NCI-H2081 treated with DMSO at 0.1 percent for 48 hours (cell line): ENCODE data around the gene TRIM40.
A peak's percentile ranks its signal among the peaks of the same experiment; 100 is the strongest.
"Not testable (repeated sequence)": the region's sequence is repeated elsewhere in the genome, so short reads cannot be mapped to it uniquely, and the experiment has no call there.

Experiments used
- DNase-seq: peaks from one replicate; lab custom pipeline; 2025; lab: John Stamatoyannopoulos, UW

The TRIM40 gene

GRCh38 chr6:30113003-30113759, 22.8 kb upstream of the TRIM40 start, which contains the start of gene TRIM31:
Gene TRIM31, minus strand, starts transcription at chr6:30113090. Its CDS starts 285 bp downstream, at chr6:30112805.
- no peak for DNase-seq

DNA sequence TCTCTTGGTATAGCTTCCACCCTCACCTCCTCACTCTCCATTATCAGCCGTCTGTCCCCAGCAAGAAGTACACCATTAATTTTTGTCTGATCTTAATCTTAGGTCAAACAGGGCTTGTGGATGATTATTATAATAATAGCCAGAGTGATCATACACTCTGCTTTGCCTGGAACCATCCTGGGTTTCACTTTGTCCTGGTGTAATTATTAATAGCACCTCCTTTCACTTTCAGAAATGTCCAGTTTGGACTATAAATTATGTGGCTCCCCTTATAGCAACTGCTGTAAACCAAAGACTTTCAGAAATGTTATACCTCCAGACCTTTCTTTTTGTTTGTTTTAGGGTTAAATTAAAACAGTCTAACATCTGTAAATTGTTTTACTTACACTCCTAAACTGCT, 22.1 kb upstream of the TRIM40 start:
- DNase-seq: no peak

- DNase-seq: no peak
Observed at GRCh38 chr6:30116724-30117123, 19.2 kb upstream of the TRIM40 start.

DNA sequence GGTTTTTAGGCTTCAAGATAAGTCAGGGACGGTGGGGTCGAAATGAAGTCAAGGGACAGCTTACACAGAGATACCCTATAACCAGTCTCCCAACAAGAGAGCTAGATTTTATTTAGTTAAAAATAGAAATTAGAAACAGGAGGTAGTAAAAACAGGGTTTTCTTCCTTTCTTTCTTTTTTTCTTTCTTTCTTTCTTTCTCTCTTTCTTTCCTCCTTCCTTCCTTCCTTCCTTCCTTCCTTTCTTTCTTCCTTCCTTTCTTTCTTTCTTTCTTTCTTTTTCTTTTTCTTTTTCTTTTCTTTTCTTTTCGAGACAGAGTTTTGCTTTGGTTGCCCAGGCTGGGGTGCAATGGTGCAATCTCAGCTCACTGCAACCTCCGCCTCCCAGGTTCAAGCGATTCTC, 17.2 kb upstream of the TRIM40 start:
- not testable (repeated sequence) for DNase-seq

DNA sequence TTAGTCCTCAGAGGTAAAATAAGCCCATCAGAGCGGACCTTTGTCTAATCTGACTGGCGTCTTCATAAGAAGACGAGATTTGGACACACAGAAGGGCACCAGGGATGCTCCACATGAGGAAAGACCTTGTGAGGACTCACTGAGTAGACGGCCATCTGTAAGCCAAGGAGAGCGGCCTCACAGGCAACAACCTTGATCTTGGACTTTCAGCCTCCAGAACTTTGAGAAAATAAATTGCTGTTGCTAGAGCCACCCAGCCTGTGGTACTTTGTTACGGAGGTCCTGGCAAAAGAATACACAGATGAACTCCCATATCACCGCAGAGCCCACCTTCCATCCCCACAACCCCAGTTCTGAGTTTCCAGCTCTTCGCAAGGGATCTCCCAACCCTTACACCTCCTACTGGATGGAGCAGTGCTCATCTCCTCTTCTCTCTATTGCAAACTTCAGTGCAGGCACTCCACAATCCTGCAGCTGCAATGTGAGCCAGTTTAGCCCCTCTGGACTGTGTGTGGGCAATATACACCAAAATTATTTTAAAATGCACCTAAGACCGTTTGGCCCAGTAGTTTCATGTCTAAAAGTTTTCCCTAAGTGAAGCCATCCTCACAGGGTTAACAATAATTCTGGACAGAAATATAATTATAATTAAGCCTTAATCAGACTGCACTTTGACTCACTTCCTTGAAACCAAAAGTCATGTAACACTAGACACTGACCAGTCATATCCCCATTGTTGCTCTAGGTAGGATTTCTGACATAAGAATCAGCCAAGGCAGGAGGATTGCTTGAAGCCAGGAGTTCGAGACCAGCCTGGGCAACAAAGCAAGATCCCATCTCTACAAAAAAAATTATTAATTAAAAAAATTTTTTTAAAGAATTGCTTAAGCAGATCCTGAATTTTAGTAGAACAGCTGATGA, 14.2 kb upstream of the TRIM40 start:
- no peak for DNase-seq

- DNase-seq: no peak
Observed at GRCh38 chr6:30122515-30122914, 13.4 kb upstream of the TRIM40 start.

DNA sequence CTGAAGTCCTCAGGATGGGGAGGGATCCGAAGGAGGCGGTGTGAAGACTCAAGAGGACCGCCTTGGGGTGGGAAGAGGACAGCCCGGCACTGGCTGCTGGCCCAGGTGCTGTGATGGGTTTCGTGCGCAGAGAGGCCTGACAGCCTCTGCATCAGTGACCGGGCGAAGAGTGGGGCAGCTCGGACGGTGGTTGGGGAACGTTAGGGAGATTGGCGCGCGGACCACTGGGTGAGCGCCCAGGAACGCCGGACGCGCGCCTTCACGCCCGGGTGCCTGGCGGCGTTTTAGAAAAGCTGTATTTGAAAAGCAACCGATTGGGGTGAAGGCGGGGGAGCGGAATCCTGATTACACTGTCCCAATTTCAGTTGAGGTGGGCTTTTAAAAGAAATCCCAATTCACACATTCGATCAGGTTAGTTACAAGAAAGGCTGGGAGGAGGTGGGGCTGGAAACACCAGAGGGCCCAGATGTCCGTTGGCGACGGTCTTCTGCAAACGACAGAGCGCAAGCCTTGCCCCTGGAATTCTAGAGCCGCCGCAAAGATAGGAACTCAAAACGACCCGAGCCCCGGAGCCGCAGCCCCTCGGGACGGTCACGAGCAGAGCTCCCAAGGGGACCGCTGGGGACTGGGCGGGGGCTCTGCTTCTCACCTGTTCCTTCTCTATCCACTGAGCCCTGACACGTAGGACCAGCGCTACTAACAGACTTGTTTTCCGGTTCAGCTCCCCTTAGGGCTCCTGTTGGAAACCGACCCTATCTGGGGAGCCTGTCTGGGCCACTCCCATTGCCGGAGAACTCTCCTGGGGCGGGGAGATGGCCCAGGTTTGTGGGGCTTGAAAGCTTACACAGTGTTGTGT, 8.5 kb upstream of the TRIM40 start:
- no peak for DNase-seq

- DNase-seq: no peak
Observed at GRCh38 chr6:30129265-30130178, 6.4 kb upstream of the TRIM40 start.

- DNase-seq: no peak
Observed at GRCh38 chr6:30130179-30130679, 5.7 kb upstream of the TRIM40 start.

DNA sequence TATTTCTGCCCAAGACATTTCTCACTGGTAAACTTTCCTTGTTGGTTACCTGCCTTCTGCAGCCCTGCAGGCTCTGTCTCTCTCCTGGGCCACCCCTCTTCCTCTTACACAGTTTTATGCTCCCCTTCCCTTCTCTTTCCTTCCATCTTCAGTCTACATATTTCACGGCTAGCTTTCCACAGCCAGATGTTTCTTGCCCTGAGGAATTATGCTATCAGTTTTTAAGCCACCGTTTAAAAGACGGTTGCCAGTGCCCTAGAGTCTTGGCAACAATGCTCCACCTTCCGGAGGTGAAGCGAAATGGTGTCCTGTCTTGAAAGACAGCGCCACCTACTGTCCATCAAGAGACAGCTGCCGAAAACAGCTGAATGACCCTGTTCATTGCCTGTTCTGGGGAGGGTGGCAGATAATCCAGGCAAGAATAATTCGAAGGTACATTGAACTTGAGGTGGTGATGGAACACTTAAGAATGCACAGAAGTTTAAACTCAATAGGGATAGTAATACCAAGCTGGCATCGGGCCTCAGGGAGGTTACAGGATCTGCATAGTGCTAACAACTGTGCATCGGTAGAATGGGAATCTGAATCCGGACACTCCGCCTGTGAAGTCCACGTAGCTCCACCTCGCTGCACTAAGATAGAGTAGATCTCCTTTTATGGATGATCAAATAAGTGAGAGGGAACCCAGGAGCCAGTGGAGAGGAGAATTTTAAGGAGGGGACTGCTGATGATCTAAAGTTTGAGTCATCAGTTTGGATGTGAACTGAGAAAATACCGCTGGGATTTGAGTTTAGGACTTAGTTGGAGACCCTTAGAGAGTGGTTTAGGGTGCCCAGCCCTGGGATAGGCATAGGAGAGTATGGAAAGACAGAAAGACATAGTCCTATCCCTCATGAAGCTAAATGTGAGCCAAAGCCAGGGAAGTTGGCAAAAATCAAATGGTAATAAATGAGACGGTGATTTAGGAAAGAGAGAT, 4.8 kb upstream of the TRIM40 start:
- DNase-seq: peak; percentile 36

DNA sequence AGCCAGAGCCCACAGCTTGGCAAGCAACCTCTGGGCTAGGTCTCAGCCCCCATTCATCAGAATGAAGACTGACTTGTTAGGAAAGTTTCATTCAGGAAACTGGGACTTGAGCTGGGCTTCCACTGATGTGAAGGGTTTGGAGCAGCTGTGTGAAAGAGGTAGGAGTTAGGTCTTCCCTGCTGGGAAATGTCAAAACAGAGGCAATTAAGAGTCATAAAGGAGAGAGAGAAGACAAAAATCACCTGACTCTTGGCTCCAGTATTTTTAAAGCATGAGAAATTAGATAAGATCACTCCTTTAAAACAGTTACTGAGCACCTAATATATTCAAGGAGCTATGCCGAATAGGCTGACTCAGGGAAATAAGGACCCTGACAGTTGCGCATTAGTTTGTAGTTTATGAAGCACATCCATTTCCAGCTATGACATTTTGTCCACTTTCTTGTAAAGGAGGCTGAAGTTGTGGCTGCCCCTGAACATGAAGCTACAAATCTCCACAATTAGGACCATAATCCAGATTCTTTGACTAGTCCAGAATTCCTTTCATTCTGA, 3.9 kb upstream of the TRIM40 start:
- DNase-seq: no peak

GRCh38 chr6:30135147-30135546, 793 bp upstream of the TRIM40 start:
- no peak for DNase-seq

GRCh38 chr6:30136570-30137286, 788 bp downstream of the TRIM40 start:
- no peak for DNase-seq

- not testable (repeated sequence) for DNase-seq
Observed at GRCh38 chr6:30140240-30140639, 4.3 kb downstream of the TRIM40 start.

GRCh38 chr6:30142665-30143064, 6.7 kb downstream of the TRIM40 start:
- no peak for DNase-seq

- DNase-seq: no peak
Observed at GRCh38 chr6:30143780-30144179, 7.8 kb downstream of the TRIM40 start.

GRCh38 chr6:30144811-30145210, 8.9 kb downstream of the TRIM40 start:
- no peak for DNase-seq

- no peak for DNase-seq
Observed at GRCh38 chr6:30145818-30146217, 9.9 kb downstream of the TRIM40 start.

GRCh38 chr6:30147096-30147495, 11.2 kb downstream of the TRIM40 start:
- DNase-seq: no peak
